ENCODE results near the gene HNRNPA1.

- TF ChIP-seq POLR2A (IDR thresholded peaks at IDR 0.05; ENCODE audit: low read length): no peak
- TF ChIP-seq GATA1 (IDR thresholded peaks at IDR 0.05; ENCODE audit: low read depth, low read length): no peak
Observed at GRCh38 chr12:54328595-54329337, 48.2 kb downstream of the HNRNPA1 start.
